SK-N-SH treated with all-trans-retinoic acid at 6 μM for 48 hours (cell line): Measurements from ENCODE around the gene PLXNA4.
"Not testable (repeated sequence)": the region's sequence is repeated elsewhere in the genome, so short reads cannot be mapped to it uniquely, and the experiment has no call there.

Experiments
- ATAC-seq: fragments of 200-7000 bp; cut with Tn5 transposase; 3 replicates; pipeline ENCODE4 v1.9.1; 2020; ENCODE audit warnings: mild to moderate bottlenecking, moderate library complexity
- ARNTL ChIP-seq: fragments of 450-650 bp; formaldehyde crosslinking; IDR thresholded peaks from 2 replicates; pipeline ENCODE4 v1.5.0; 2020; ENCODE audit warnings: low read depth, mild to moderate bottlenecking, moderate library complexity, borderline replicate concordance
- BACH2 ChIP-seq: fragments of 250-450 bp; sonication (Bioruptor Pico); IDR thresholded peaks from 2 replicates; pipeline ENCODE4 v1.9.0; 2021; ENCODE audit warnings: mild to moderate bottlenecking, borderline replicate concordance
- CSDC2 ChIP-seq: fragments of 250-450 bp; sonication (Bioruptor Pico); IDR thresholded peaks from 2 replicates; pipeline ENCODE4 v1.5.0; 2020; ENCODE audit warnings: mild to moderate bottlenecking, moderate library complexity
- CSRNP3 ChIP-seq: fragments of 250-450 bp; sonication (Bioruptor Pico); IDR thresholded peaks from 2 replicates; pipeline ENCODE4 v1.5.1; 2021; ENCODE audit warnings: mild to moderate bottlenecking, moderate library complexity
- GLIS3 ChIP-seq: fragments of 250-450 bp; sonication (Bioruptor Pico); IDR thresholded peaks from 2 replicates; pipeline ENCODE4 v1.5.0; 2020; ENCODE audit warnings: mild to moderate bottlenecking, moderate library complexity
- OSR1 ChIP-seq: fragments of 250-450 bp; sonication (Bioruptor Pico); IDR thresholded peaks from 2 replicates; pipeline ENCODE4 v1.8.0; 2022; ENCODE audit warnings: moderate library complexity, mild to moderate bottlenecking, inconsistent platforms
- PATZ1 ChIP-seq: fragments of 250-450 bp; sonication (Bioruptor Pico); IDR thresholded peaks from 2 replicates; pipeline ENCODE4 v1.8.0; 2020; ENCODE audit warnings: mild to moderate bottlenecking, moderate library complexity, borderline replicate concordance
- RARB ChIP-seq: fragments of 250-450 bp; sonication (Bioruptor Pico); IDR thresholded peaks from 2 replicates; pipeline ENCODE4 v1.8.0; 2021; ENCODE audit warnings: mild to moderate bottlenecking, moderate library complexity
- TOX ChIP-seq: fragments of 250-450 bp; sonication (Bioruptor Pico); IDR thresholded peaks from 2 replicates; pipeline ENCODE4 v1.8.0; 2021; ENCODE audit warnings: mild to moderate bottlenecking, moderate library complexity, borderline replicate concordance
- ZFP3 ChIP-seq: fragments of 250-450 bp; sonication (Bioruptor Pico); IDR thresholded peaks from 2 replicates; pipeline ENCODE4 v1.5.0; 2020; ENCODE audit warnings: mild to moderate bottlenecking, moderate library complexity
- ZFP30 ChIP-seq: fragments of 450-650 bp; formaldehyde crosslinking; IDR thresholded peaks from 2 replicates; pipeline ENCODE4 v1.5.0; 2022; ENCODE audit warnings: mild to moderate bottlenecking, moderate library complexity
- ZNF565 ChIP-seq: fragments of 450-650 bp; formaldehyde crosslinking; conservative IDR thresholded peaks from 2 replicates; pipeline ENCODE4 v1.5.0; 2020; ENCODE audit warnings: low read depth, mild to moderate bottlenecking, moderate library complexity
- ZNF70 ChIP-seq: fragments of 450-650 bp; formaldehyde crosslinking; IDR thresholded peaks from 2 replicates; pipeline ENCODE4 v1.5.0; 2020; ENCODE audit warnings: mild to moderate bottlenecking, moderate library complexity
- ZNF8 ChIP-seq: fragments of 450-650 bp; formaldehyde crosslinking; IDR thresholded peaks from 2 replicates; pipeline ENCODE4 v1.5.0; 2020; ENCODE audit warnings: mild to moderate bottlenecking, moderate library complexity
- TF ChIP-seq, protein P1 (sequence below): fragments of 250-450 bp; sonication (Bioruptor Pico); IDR thresholded peaks from 2 replicates; pipeline ENCODE4 v1.8.0; 2021; ENCODE audit warnings: low read depth, mild to moderate bottlenecking, moderate library complexity, borderline replicate concordance
- TF ChIP-seq, protein P2 (sequence below): fragments of 250-450 bp; sonication (Bioruptor Pico); IDR thresholded peaks from 2 replicates; pipeline ENCODE4 v1.5.0; 2020; ENCODE audit warnings: mild to moderate bottlenecking, moderate library complexity
- TF ChIP-seq, protein P3 (sequence below): fragments of 250-450 bp; sonication (Bioruptor Pico); IDR thresholded peaks from 2 replicates; pipeline ENCODE4 v1.5.1; 2020; ENCODE audit warnings: low read depth, mild to moderate bottlenecking, moderate library complexity

PLXNA4 gene

DNA sequence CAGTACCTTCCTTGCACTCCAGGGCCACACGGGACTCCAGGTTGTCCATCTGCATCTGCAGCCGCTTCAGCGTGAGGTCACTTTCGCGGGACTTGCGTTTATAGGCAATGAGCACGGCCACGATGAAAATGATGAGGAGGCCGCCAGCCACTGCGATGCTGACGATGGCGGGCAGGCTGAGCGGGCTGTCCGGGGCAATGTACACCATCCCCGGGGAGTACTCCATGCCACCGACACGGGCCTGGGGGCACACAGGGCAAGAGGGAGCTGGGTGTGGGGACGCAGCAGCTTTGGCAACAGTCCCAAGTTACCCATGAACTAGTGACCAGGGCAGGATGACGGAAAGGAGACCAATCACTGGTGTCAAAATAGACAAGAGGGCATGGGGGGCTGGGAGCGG lies 396.6 kb downstream of the PLXNA4 start:
- ATAC-seq = no peak
- TF ChIP-seq PATZ1 (CRISPR knock-in tag) = no peak
- TF ChIP-seq TOX (CRISPR knock-in tag) = no peak
- no peak for TF ChIP-seq ZFP30 (CRISPR knock-in tag)
- TF ChIP-seq ZNF70 (CRISPR knock-in tag) = no peak
- TF ChIP-seq RARB = no peak
- no peak for TF ChIP-seq OSR1 (CRISPR knock-in tag)
- TF ChIP-seq, protein P1, sequence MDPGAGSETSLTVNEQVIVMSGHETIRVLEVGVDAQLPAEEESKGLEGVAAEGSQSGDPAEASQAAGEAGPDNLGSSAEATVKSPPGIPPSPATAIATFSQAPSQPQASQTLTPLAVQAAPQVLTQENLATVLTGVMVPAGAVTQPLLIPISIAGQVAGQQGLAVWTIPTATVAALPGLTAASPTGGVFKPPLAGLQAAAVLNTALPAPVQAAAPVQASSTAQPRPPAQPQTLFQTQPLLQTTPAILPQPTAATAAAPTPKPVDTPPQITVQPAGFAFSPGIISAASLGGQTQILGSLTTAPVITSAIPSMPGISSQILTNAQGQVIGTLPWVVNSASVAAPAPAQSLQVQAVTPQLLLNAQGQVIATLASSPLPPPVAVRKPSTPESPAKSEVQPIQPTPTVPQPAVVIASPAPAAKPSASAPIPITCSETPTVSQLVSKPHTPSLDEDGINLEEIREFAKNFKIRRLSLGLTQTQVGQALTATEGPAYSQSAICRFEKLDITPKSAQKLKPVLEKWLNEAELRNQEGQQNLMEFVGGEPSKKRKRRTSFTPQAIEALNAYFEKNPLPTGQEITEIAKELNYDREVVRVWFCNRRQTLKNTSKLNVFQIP = no peak
- TF ChIP-seq GLIS3 (CRISPR knock-in tag) = no peak
- no peak for TF ChIP-seq ZNF565 (CRISPR knock-in tag)
- TF ChIP-seq, protein P2, sequence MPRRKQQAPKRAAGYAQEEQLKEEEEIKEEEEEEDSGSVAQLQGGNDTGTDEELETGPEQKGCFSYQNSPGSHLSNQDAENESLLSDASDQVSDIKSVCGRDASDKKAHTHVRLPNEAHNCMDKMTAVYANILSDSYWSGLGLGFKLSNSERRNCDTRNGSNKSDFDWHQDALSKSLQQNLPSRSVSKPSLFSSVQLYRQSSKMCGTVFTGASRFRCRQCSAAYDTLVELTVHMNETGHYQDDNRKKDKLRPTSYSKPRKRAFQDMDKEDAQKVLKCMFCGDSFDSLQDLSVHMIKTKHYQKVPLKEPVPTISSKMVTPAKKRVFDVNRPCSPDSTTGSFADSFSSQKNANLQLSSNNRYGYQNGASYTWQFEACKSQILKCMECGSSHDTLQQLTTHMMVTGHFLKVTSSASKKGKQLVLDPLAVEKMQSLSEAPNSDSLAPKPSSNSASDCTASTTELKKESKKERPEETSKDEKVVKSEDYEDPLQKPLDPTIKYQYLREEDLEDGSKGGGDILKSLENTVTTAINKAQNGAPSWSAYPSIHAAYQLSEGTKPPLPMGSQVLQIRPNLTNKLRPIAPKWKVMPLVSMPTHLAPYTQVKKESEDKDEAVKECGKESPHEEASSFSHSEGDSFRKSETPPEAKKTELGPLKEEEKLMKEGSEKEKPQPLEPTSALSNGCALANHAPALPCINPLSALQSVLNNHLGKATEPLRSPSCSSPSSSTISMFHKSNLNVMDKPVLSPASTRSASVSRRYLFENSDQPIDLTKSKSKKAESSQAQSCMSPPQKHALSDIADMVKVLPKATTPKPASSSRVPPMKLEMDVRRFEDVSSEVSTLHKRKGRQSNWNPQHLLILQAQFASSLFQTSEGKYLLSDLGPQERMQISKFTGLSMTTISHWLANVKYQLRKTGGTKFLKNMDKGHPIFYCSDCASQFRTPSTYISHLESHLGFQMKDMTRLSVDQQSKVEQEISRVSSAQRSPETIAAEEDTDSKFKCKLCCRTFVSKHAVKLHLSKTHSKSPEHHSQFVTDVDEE (CRISPR knock-in tag) = no peak
- TF ChIP-seq BACH2 (CRISPR knock-in tag) = no peak
- no peak for TF ChIP-seq ARNTL (CRISPR knock-in tag)
- no peak for TF ChIP-seq ZFP3 (CRISPR knock-in tag)
- no peak for TF ChIP-seq ZNF8

DNA sequence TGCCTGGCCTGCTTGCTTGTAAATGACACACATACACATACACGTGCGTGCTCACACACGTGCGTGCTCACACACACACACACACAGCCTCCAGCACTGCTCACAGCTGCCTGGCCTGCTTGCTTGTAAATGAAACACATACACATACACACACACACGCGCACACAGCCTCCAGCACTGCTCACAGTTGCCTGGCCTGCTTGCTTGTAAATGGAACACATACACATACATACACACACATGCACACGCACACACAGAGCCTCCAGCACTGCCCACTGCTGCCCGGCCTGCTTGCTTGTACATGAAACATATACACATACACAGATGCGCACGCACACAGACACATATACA lies 397.2 kb downstream of the PLXNA4 start:
- no peak for ATAC-seq
- TF ChIP-seq ZNF565 (CRISPR knock-in tag) = no peak
- TF ChIP-seq CSRNP3 = no peak
- no peak for TF ChIP-seq PATZ1 (CRISPR knock-in tag)
- TF ChIP-seq CSDC2 = no peak
- TF ChIP-seq OSR1 (CRISPR knock-in tag) = no peak
- TF ChIP-seq ZNF70 (CRISPR knock-in tag) = no peak
- no peak for TF ChIP-seq GLIS3 (CRISPR knock-in tag)
- TF ChIP-seq, protein P1 = no peak
- TF ChIP-seq, protein P3, sequence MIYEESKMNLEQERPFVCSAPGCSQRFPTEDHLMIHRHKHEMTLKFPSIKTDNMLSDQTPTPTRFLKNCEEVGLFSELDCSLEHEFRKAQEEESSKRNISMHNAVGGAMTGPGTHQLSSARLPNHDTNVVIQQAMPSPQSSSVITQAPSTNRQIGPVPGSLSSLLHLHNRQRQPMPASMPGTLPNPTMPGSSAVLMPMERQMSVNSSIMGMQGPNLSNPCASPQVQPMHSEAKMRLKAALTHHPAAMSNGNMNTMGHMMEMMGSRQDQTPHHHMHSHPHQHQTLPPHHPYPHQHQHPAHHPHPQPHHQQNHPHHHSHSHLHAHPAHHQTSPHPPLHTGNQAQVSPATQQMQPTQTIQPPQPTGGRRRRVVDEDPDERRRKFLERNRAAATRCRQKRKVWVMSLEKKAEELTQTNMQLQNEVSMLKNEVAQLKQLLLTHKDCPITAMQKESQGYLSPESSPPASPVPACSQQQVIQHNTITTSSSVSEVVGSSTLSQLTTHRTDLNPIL (CRISPR knock-in tag) = no peak
- TF ChIP-seq TOX (CRISPR knock-in tag) = no peak

- ATAC-seq = not testable (repeated sequence)
Measured at GRCh38 chr7:132178402-132179079, 397.7 kb downstream of the PLXNA4 start.
